HepG2 (cell line): ENCODE results near the gene LCK. TPM values are rescaled to one million over a fixed set of nuclear protein-coding genes. Genes with fewer than 3 reads are reported as not detected.
A peak's percentile ranks its signal among the peaks of the same experiment; 100 is the strongest.

Experiments used
- ATAC-seq: fragments of 200-7000 bp; cut with Tn5 transposase; 3 replicates; pipeline ENCODE4 v1.9.1; 2020; ENCODE audit warnings: mild to moderate bottlenecking, moderate library complexity
- BruUV-seq: library from RNA; stranded (reverse); fragments of 400-500 nt; replicated peaks from 2 replicates; lab custom pipeline; 2021; lab: Mats Ljungman, UMichigan
- CTCF ChIA-PET: fragments of 300-600 bp; formaldehyde crosslinking; extraction: SDS; loops from one replicate; lab custom pipeline; 2021; ENCODE audit warnings: low total read pairs, inconsistent platforms, low intra/inter-chr PET ratio; lab: Yijun Ruan, JAX
- POLR2A ChIA-PET: fragments of 350-600 bp; sonication (Branson Sonifier 250); formaldehyde crosslinking; loops from one replicate; lab custom pipeline; 2020; ENCODE audit warnings: antibody characterized with exemption, inconsistent platforms; lab: Yijun Ruan, JAX
- DNase-seq: peaks from one replicate; pipeline ENCODE4 v3.0.0-alpha.2; 2015; ENCODE audit warnings: low spot score
- FAIRE-seq: peaks from 3 replicates; lab custom pipeline; 2011; peaks lifted over from hg19 to GRCh38; lab: Jason Lieb, UNC
- H2AFZ ChIP-seq: one replicate; pipeline ENCODE4 v1.6.1; 2011; ENCODE audit warnings: low read length, inconsistent platforms
- H3K27ac ChIP-seq: fragments of 300-600 bp; 3 replicates; pipeline ENCODE4 v1.8.0; 2011; ENCODE audit warnings: mixed run types, mild to moderate bottlenecking, mixed read lengths, low read length, inconsistent platforms; ENCODE audit not compliant: insufficient read depth; ENCODE audit errors: extremely low read length
- H3K27me3 ChIP-seq, 2 experiments: fragments of 200-600 bp in 1 of 2; 2 replicates in 1 of 2; 3 replicates in 1 of 2; pipeline versions ENCODE4 v1.6.0 to v1.8.0; 2011; ENCODE audit warnings: low read length in 2 of 2, mild to moderate bottlenecking in 2 of 2, moderate library complexity in 2 of 2, inconsistent platforms in 1 of 2; ENCODE audit not compliant: insufficient read depth in 2 of 2, control insufficient read depth in 1 of 2
- H3K36me3 ChIP-seq, 2 experiments: fragments of 200-600 bp in 1 of 2; replicated peaks in 1 of 2; 2 replicates in 1 of 2; 3 replicates in 1 of 2; pipeline versions ENCODE4 v1.5.1 to v1.8.0; 2011; ENCODE audit warnings: low read length in 2 of 2, inconsistent platforms in 1 of 2; ENCODE audit not compliant: insufficient read depth in 2 of 2, control insufficient read depth in 1 of 2
- H3K4me1 ChIP-seq: 2 replicates; pipeline ENCODE4 v1.5.1; 2012; ENCODE audit warnings: low read length, inconsistent platforms; ENCODE audit not compliant: insufficient read depth
- H3K4me2 ChIP-seq: 2 replicates; pipeline ENCODE4 v1.6.0; 2011; ENCODE audit warnings: low read depth, low read length, inconsistent platforms
- H3K4me3 ChIP-seq, 3 experiments: fragments of 200-600 bp in 1 of 3; sonication (generic), shearing (Covaris generic) in 1 of 3; replicated peaks in 1 of 3; 2 replicates each; pipeline ENCODE4 v1.5.1; 2011 to 2016; ENCODE audit warnings: low read length in 3 of 3, inconsistent platforms in 2 of 3, low read depth in 2 of 3, mild to moderate bottlenecking in 2 of 3, control low read depth in 1 of 3, mixed read lengths in 1 of 3; ENCODE audit not compliant: insufficient read depth in 1 of 3
- H3K79me2 ChIP-seq: one replicate; pipeline ENCODE4 v1.6.1; 2011; ENCODE audit warnings: low read length, inconsistent platforms; ENCODE audit not compliant: insufficient read depth
- H3K9ac ChIP-seq: 2 replicates; pipeline ENCODE4 v1.6.0; 2011; ENCODE audit warnings: mild to moderate bottlenecking, low read depth, low read length, inconsistent platforms; ENCODE audit not compliant: insufficient read depth
- H3K9me3 ChIP-seq: 2 replicates; pipeline ENCODE4 v1.5.1; 2012; ENCODE audit warnings: mild to moderate bottlenecking, low read length
- H4K20me1 ChIP-seq: 2 replicates; pipeline ENCODE4 v1.6.0; 2011; ENCODE audit warnings: inconsistent platforms, mild to moderate bottlenecking, low read length, moderate library complexity; ENCODE audit not compliant: insufficient read depth
- AHR ChIP-seq: IDR thresholded peaks from 2 replicates; pipeline ENCODE4 v1.6.1; 2018; ENCODE audit warnings: missing genetic modification reagents, missing compliant biosample characterization
- ARNTL ChIP-seq: sonication (generic); formaldehyde crosslinking; IDR thresholded peaks from 2 replicates; pipeline ENCODE4 v1.4.0; 2020; ENCODE audit warnings: mild to moderate bottlenecking, missing genetic modification reagents
- ASH2L ChIP-seq: fragments of 300-600, 200-600 bp; sonication (generic); IDR thresholded peaks from 2 replicates; pipeline ENCODE4 v1.7.0; 2017; ENCODE audit warnings: low read depth, mild to moderate bottlenecking, moderate library complexity, mixed read lengths, low read length; ENCODE audit not compliant: insufficient read length
- FLYWCH1 ChIP-seq: sonication (generic); formaldehyde crosslinking; IDR thresholded peaks from 2 replicates; pipeline ENCODE4 v1.8.1; 2023; ENCODE audit warnings: mild to moderate bottlenecking, missing genetic modification reagents
- ISL2 ChIP-seq: sonication (generic); formaldehyde crosslinking; IDR thresholded peaks from 2 replicates; pipeline ENCODE4 v1.5.0; 2020; ENCODE audit warnings: missing genetic modification reagents
- KDM2A ChIP-seq: sonication (generic); formaldehyde crosslinking; IDR thresholded peaks from 2 replicates; pipeline ENCODE4 v1.4.0; 2020; ENCODE audit warnings: low read depth, missing genetic modification reagents, borderline replicate concordance
- MYPOP ChIP-seq: sonication (generic); formaldehyde crosslinking; IDR thresholded peaks from 2 replicates; pipeline ENCODE4 v1.8.1; 2023; ENCODE audit warnings: mild to moderate bottlenecking, moderate library complexity, missing genetic modification reagents
- NFKBIZ ChIP-seq: IDR thresholded peaks from 2 replicates; pipeline ENCODE4 v1.6.1; 2018; ENCODE audit warnings: missing genetic modification reagents, missing compliant biosample characterization
- PAWR ChIP-seq: sonication (generic); formaldehyde crosslinking; IDR thresholded peaks from 2 replicates; pipeline ENCODE4 v1.4.0; 2020; ENCODE audit warnings: missing genetic modification reagents, mild to moderate bottlenecking, borderline replicate concordance
- POGK ChIP-seq: sonication (generic); formaldehyde crosslinking; conservative IDR thresholded peaks from 2 replicates; pipeline ENCODE4 v1.8.0; 2022; ENCODE audit warnings: mild to moderate bottlenecking, moderate library complexity, missing genetic modification reagents
- POLR2AphosphoS5 ChIP-seq: IDR thresholded peaks from 2 replicates; pipeline ENCODE4 v1.6.1; 2012; ENCODE audit warnings: low read depth, low read length
- TBP ChIP-seq: sonication (generic); formaldehyde crosslinking; IDR thresholded peaks from 2 replicates; pipeline ENCODE4 v1.5.0; 2020; ENCODE audit warnings: missing genetic modification reagents
- TEAD2 ChIP-seq: sonication (generic); formaldehyde crosslinking; IDR thresholded peaks from 2 replicates; pipeline ENCODE4 v1.9.0; 2021; ENCODE audit warnings: missing genetic modification reagents
- ZBTB44 ChIP-seq: sonication (generic); formaldehyde crosslinking; IDR thresholded peaks from 2 replicates; pipeline ENCODE4 v1.4.0; 2020; ENCODE audit warnings: missing genetic modification reagents
- ZFP36L2 ChIP-seq: sonication (generic); formaldehyde crosslinking; IDR thresholded peaks from 2 replicates; pipeline ENCODE4 v1.4.0; 2020; ENCODE audit warnings: missing genetic modification reagents
- ZMAT3 ChIP-seq: sonication (generic); formaldehyde crosslinking; conservative IDR thresholded peaks from 2 replicates; pipeline ENCODE4 v1.7.0; 2021; ENCODE audit warnings: missing genetic modification reagents
- ZNF3 ChIP-seq: IDR thresholded peaks from 2 replicates; pipeline ENCODE4 v1.7.0; 2017; ENCODE audit warnings: inconsistent platforms
- ZNF460 ChIP-seq: sonication (generic); formaldehyde crosslinking; IDR thresholded peaks from 2 replicates; pipeline ENCODE4 v1.5.1; 2020; ENCODE audit warnings: missing genetic modification reagents, mild to moderate bottlenecking, borderline replicate concordance
- ZNF556 ChIP-seq: sonication (generic); formaldehyde crosslinking; IDR thresholded peaks from 2 replicates; pipeline ENCODE4 v1.4.0; 2020; ENCODE audit warnings: mild to moderate bottlenecking, missing genetic modification reagents, borderline replicate concordance
- ZSCAN29 ChIP-seq: sonication (generic); formaldehyde crosslinking; conservative IDR thresholded peaks from 2 replicates; pipeline ENCODE4 v1.4.0; 2020; ENCODE audit warnings: mild to moderate bottlenecking, missing genetic modification reagents
- WGBS: methylation state at CpG from one replicate; pipeline ENCODE4 v1.1.6; 2017; ENCODE audit warnings: low lambda C conversion rate; 5-methylcytosine and 5-hydroxymethylcytosine counted together
- in situ Hi-C: cut with HindIII; loops from 2 replicates; pipeline ENCODE4 v1.10.0; 2017; ENCODE audit warnings: low pct_unique_long_range_greater_than_20kb; ENCODE audit not compliant: extremely low pct_ligation_motif_present
- intact Hi-C: fragments of 100-400 bp; cut with micrococcal nuclease; formaldehyde crosslinking; loops from one replicate; pipeline ENCODE4 v1.10.0; 2022; ENCODE audit not compliant: unreplicated experiment
- polyA plus RNA-seq, 8 experiments: library from polyadenylated mRNA; depleted of rRNA in 3 of 8; stranded (reverse) in 7 of 8; unstranded in 1 of 8; fragments of >200 nt; fragmentation: Illumina TruSeq in 4 of 8; extraction: Trizol in 4 of 8; gene quantifications; 2 replicates each; pipeline versions ENCODE4 v1.2.1 to v1.2.3, GENCODE V29; 2011 to 2016; ENCODE audit warnings: low read depth in 4 of 8, missing spikeins in 1 of 8, mixed read lengths in 1 of 8; ENCODE audit not compliant: insufficient read depth in 1 of 8
- total RNA-seq, 5 experiments: library from RNA; depleted of rRNA; stranded (reverse); fragments of >200 nt; fragmentation: Illumina TruSeq; extraction: Trizol; gene quantifications; 2 replicates each; pipeline ENCODE4 v1.2.3, GENCODE V29; 2016; ENCODE audit warnings: low read depth in 1 of 5

LCK gene
- total and polyA plus RNA-seq, 2 of the 13 experiments (the other 11 are each of a cell fraction or from before 2014, with no cell fraction given), result 0.93 to 1.8 TPM

GRCh38 chr1:32291145-32291707, 40.2 kb downstream of the LCK start:
- ATAC-seq, result peak; percentile 11; the same call in 1 of the 3 replicates
- FAIRE-seq, result no peak
- CTCF ChIA-PET, result no interaction called here
- Histone ChIP-seq H3K27me3 (no peaks in the 10 kb centered on the region; a peak in 1 of 5 replicates), H3K36me3 (peaks cover 0 to 2% of the 10 kb centered on the region in 2 experiments; a peak in 1 of 5 replicates), H2AFZ (peak overlapping the region; percentile 72), H3K9ac (peak overlapping the region; percentile 72), H3K4me3 (peak overlapping the region; percentile 50 to 98 (median 70)), H3K4me1 (peaks cover 57% of the 10 kb centered on the region), H3K79me2 (peaks cover 37% of the 10 kb centered on the region), H3K4me2 (peak overlapping the region; percentile 78), H4K20me1 (peaks cover 4% of the 10 kb centered on the region; the same call in 1 of the 2 replicates), H3K27ac (peak overlapping the region; percentile 64), H3K9me3 (no peaks in the 10 kb centered on the region)
- BruUV-seq, result TSS peak; percentile 100
- POLR2A ChIA-PET, result interaction anchor here (0.6 to 4.2 kb wide), 30 partner anchors 9 to 277 kb away, joined by 3 to 48 read pairs (median 4); partner anchors contain the start of genes BSDC1, EIF3I, FAM167B and KHDRBS1
- intact Hi-C loops (no loop called here), in situ Hi-C loops (no loop called here)
- peak; percentile 30 for DNase-seq
- WGBS, result 13% methylated on average over 10 of the region's 10 CpGs
- TF ChIP-seq ZNF556 (CRISPR knock-in tag) (no peak), ISL2 (CRISPR knock-in tag) (no peak), TBP (CRISPR knock-in tag) (no peak), TEAD2 (CRISPR knock-in tag) (no peak), ARNTL (0 out of 2 replicates have a peak, but pooled peaks have one; percentile 1), ASH2L (no peak), ZSCAN29 (no peak), KDM2A (CRISPR knock-in tag) (no peak), POLR2AphosphoS5 (no peak), ZFP36L2 (CRISPR knock-in tag) (no peak), FLYWCH1 (CRISPR knock-in tag) (no peak), POGK (CRISPR knock-in tag) (0 out of 2 replicates have a peak, but pooled peaks have one; percentile 4), NFKBIZ (CRISPR knock-in tag) (no peak), ZBTB44 (CRISPR knock-in tag) (no peak), PAWR (no peak), ZNF460 (CRISPR knock-in tag) (no peak), ZNF3 (CRISPR knock-in tag) (peak; percentile 54; the same call in 1 of the 2 replicates), AHR (CRISPR knock-in tag) (no peak), ZMAT3 (CRISPR knock-in tag) (no peak), MYPOP (peak; percentile 63; the same call in 1 of the 2 replicates)
